Brain microvascular endothelial cell (primary cell): ENCODE results near the gene WT1.

Source experiments
- DNase-seq: peaks from one replicate; pipeline ENCODE4 v3.0.0-alpha.2; 2020
- H3K27ac ChIP-seq: fragments of 250-450 bp; sonication (Bioruptor Pico); 2 replicates; pipeline ENCODE4 v1.5.1; 2020; ENCODE audit warnings: mild to moderate bottlenecking, moderate library complexity
- H3K27me3 ChIP-seq: fragments of 250-450 bp; sonication (Bioruptor Pico); replicated peaks from 2 replicates; pipeline ENCODE4 v1.5.1; 2020; ENCODE audit warnings: mild to moderate bottlenecking
- H3K36me3 ChIP-seq: fragments of 250-450 bp; sonication (Bioruptor Pico); replicated peaks from 2 replicates; pipeline ENCODE4 v1.5.1; 2020; ENCODE audit warnings: mild to moderate bottlenecking
- H3K4me3 ChIP-seq: 2 replicates; pipeline ENCODE4 v1.5.1; 2011; ENCODE audit warnings: low read depth, mild to moderate bottlenecking, control low read depth, low read length, moderate library complexity
- in situ Hi-C: cut with HindIII; loops from 2 replicates; pipeline ENCODE4 v1.10.0; 2017; ENCODE audit warnings: low sequenced_read_pairs, low pct_ligation_motif_present
- TF ChIP-seq, protein P1 (sequence below): IDR thresholded peaks from 2 replicates; pipeline ENCODE4 v1.5.1; 2011; ENCODE audit warnings: low read depth, mild to moderate bottlenecking, moderate library complexity, low read length, control low read depth, inconsistent platforms; ENCODE audit errors: missing control alignments

The WT1 gene

DNA sequence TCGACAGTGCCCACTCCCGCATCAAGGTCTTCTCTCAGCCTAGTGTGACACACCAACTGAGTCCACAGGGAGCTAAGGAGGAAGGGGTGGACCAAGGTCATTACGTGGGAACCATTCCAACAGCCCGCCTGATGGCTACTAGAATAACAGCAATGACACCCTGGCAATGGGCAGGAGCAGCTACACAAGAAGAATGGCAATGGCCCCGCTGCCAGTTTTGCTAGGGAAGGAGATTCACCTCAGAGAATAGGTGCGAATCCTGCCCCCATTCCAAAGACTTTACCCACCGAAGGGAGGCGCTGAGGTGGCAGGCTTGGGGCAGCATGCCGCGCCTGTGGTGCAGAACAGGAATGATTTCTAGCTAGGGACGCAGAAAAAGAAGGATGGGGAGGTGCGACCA lies 9.1 kb downstream of the WT1 start:
- Histone ChIP-seq H3K4me3 (no peak overlapping the region), H3K27me3 (peaks cover 61% of the 10 kb centered on the region), H3K36me3 (no peaks in the 10 kb centered on the region), H3K27ac (no peak overlapping the region)
- no peak for DNase-seq
- in situ Hi-C loops: no loop called here
- TF ChIP-seq, protein P1, sequence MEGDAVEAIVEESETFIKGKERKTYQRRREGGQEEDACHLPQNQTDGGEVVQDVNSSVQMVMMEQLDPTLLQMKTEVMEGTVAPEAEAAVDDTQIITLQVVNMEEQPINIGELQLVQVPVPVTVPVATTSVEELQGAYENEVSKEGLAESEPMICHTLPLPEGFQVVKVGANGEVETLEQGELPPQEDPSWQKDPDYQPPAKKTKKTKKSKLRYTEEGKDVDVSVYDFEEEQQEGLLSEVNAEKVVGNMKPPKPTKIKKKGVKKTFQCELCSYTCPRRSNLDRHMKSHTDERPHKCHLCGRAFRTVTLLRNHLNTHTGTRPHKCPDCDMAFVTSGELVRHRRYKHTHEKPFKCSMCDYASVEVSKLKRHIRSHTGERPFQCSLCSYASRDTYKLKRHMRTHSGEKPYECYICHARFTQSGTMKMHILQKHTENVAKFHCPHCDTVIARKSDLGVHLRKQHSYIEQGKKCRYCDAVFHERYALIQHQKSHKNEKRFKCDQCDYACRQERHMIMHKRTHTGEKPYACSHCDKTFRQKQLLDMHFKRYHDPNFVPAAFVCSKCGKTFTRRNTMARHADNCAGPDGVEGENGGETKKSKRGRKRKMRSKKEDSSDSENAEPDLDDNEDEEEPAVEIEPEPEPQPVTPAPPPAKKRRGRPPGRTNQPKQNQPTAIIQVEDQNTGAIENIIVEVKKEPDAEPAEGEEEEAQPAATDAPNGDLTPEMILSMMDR: no peak

DNA sequence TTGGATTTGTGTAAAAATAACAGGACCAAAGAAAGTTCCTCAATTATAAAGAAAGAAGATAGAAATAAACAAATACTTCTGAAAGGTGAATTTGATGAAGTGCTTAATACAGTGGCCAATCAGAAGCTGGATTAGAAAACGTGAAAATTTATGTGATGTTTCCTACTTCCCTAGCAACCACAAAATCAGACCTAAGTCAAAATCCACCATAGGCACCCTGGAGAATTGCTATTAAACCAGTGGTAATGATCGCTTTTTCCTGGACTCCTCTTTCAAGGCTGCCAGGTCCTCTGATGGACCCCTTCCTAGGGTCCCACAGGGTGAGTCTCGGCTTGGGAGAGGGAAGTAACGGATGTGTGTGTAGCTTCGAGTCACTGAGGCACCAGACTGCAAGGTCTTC lies 9.6 kb downstream of the WT1 start:
- H3K27me3 ChIP-seq: peaks cover 57% of the 10 kb centered on the region

DNA sequence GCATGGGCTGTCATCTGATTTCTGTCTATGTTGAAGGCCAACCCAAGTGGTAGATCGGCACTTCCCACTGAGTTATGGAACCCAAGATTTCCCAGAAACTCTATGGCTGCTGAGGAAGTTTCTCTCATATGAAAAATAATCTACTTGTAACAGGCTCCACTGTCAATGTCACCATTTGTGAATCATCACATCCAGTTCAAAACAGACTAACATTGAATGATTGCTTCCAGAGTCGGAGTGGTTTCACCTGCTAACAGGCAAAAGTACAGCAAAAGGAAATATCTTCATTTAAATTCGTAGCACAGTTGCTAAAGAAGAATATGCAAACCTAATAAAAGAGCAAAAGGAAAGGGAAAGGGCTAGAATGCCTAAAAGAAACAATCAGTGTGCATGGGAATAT lies 12.8 kb downstream of the WT1 start:
- H3K27ac ChIP-seq: no peak overlapping the region
- in situ Hi-C loops: no loop called here
- no peaks in the 10 kb centered on the region for H3K36me3 ChIP-seq
- no peak overlapping the region for H3K4me3 ChIP-seq
- H3K27me3 ChIP-seq: peaks cover 30% of the 10 kb centered on the region
- TF ChIP-seq, protein P1: no peak
- DNase-seq: no peak

More for the DNA sequence above, 9.6 kb downstream of the WT1 start:
- TF ChIP-seq, protein P1: no peak
- DNase-seq: no peak
- H3K27ac ChIP-seq: no peak overlapping the region
- H3K36me3 ChIP-seq: no peaks in the 10 kb centered on the region
- in situ Hi-C loops: no loop called here
- H3K4me3 ChIP-seq: no peak overlapping the region

DNA sequence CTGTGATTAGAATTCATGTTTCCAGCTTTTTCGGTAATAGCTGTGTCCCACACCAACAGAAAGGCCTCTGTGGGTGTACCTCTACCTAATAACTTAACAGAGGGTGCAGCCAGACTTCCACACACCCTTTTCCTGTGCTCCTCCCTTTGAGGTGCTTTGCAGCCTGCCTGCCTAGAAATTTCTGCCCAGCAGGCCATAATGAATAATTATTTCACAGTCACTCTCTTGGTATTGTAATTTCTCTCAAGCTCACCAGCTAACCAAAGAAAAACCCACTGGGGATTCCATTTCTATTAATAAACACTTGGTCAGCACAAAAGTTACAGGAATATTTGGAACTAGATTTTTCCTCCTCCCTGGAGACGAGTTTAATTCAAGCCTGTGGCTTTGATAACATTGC lies 13.3 kb downstream of the WT1 start:
- H3K27ac ChIP-seq: no peak overlapping the region
- peaks cover 24% of the 10 kb centered on the region for H3K27me3 ChIP-seq
- H3K4me3 ChIP-seq: no peak overlapping the region
- TF ChIP-seq, protein P1: no peak
- in situ Hi-C loops: no loop called here
- no peaks in the 10 kb centered on the region for H3K36me3 ChIP-seq
- no peak for DNase-seq

DNA sequence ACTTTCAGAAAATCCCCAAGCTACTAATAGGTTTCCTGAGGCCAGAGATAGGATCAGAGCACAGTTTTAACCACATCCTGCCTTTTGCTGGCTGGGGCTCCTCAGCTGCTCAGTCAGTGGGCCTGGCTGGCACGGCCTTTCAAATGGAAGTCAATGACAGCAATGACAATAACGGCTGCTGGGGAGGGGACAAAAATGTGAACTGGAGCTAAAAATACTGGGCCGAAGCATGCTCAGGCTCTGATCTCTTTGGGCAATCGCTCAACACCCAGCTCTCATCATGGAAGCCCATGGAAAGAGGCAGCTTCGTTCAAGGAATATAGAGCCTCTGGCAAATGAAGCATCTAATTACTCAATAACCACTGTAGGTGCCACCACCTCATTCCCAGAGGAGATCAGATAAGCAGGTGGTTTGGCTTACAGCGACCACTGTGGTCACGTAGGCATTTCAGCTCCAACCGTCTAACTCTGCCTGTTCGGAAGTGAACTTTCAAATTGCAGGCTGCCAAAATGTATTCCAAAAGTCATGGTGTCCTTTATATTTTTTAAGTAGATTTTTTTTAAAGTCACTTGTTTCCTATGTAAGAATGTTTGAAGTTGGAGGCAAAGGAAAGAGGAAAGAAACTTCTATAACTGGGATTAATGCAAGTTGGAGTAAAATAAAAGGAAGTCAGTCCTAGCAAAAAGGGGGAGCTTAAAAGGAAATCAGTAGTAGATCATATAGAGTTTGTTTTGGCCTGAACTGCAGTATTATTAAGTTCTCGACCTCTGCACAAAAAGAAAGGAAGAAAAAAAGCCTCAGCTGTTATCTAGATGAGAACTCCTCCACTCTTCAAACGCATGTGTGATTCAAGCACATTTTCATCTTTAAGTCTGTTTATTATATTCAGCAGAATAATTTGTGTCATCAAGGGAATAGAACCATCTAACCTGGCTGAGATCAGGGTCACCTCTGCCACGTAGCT lies 14.1 kb downstream of the WT1 start:
- H3K27me3 ChIP-seq: peaks cover 16% of the 10 kb centered on the region
- no peak for DNase-seq
- TF ChIP-seq, protein P1: no peak
- H3K36me3 ChIP-seq: no peaks in the 10 kb centered on the region
- no peak overlapping the region for H3K27ac ChIP-seq
- in situ Hi-C loops: no loop called here
- H3K4me3 ChIP-seq: no peak overlapping the region
